Left forelimb (tissue), 1 donor: Measurements from ENCODE around the gene VTA1.
"Not testable (repeated sequence)": the region's sequence is repeated elsewhere in the genome, so short reads cannot be mapped to it uniquely, and the experiment has no call there.

Experiments
- DNase-seq: peaks from one replicate; pipeline ENCODE4 v3.0.0-alpha.2; 2018; ENCODE audit warnings: low spot score

VTA1 gene

DNA sequence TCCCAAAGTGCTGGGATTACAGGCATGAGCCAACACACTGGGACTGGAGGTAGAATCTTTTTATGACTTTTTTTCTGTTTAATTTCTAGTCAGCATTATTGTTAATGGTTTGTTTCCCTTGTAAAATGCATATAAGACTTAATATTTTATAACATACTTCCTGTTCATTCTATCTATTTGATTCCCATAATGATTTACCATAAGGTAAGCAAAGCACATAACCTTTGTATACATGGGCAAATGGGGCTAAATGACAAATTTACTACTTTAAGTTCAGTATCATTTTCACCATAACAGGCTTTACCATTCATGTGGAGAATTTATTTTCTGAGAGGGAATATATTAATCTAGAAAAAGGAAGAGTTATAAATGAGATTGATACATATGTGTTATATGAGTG is 24.3 kb downstream of the VTA1 start:
- no peak for DNase-seq

DNA sequence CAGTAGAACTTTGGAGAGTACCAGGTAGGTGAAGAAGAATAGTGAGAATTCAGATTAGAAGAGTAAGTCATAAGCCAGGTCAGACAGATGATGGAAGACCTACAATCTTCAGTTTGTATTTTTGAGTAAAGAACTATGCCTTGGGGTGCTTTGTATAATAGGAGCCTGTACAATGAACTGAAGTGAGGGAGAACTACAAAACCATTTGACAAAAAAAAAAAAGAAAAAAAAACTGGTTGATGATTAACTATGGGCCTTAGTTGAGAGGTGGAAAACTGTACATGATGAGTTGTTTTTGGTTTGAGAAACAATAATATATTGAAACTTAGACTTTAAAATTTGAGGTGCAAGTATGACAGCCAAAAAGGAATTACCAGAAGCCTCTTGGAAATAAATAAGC is 25.7 kb downstream of the VTA1 start:
- DNase-seq: no peak

- no peak for DNase-seq
These were observed 26.9 kb downstream of the VTA1 start for GRCh38 chr6:142173980-142174379.

- no peak for DNase-seq
These were observed 27.6 kb downstream of the VTA1 start for GRCh38 chr6:142174703-142175102.

DNA sequence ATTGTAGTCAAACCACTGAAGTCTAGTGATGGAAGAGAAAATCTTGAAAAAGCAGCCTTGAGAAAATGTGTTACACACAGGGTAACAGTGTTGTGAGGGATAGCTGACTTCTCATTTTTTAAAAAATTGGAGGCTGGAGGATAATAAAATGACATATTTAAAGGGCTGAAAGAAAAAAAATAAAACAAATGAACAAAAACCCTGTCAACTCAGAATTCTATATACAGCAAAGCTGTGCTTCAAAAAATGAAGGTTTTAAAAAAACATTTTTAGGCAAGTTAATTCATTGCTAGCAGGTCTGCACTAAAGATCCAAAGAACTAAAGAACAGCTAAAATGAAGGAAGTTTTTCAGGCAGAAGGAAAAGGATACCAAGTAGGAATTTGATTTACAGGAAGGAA is 31.1 kb downstream of the VTA1 start:
- no peak for DNase-seq

GRCh38 chr6:142182004-142182403 is 34.9 kb downstream of the VTA1 start:
- DNase-seq: no peak

GRCh38 chr6:142183351-142183750 is 36.3 kb downstream of the VTA1 start:
- DNase-seq: no peak

DNA sequence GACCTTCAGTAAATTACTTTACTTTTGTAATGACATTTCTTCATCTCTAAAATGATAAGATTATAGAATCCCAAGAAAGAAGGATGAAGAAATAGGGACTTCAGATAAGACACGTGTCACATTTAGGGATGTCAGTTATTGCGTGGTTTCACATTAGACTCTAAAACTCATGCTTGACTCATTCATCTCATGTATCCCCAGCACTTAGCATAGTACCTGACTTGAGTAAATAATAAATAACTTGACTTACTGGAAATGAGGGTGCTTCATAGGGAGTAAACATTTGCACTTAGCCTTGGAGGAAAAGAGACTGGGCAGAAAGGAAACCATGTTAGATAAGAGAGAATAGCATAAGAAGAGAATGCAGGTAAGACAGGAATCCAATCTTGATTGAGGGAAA is 37.2 kb downstream of the VTA1 start:
- DNase-seq: no peak

- no peak for DNase-seq
These were observed 38.6 kb downstream of the VTA1 start for GRCh38 chr6:142185641-142186040.

DNA sequence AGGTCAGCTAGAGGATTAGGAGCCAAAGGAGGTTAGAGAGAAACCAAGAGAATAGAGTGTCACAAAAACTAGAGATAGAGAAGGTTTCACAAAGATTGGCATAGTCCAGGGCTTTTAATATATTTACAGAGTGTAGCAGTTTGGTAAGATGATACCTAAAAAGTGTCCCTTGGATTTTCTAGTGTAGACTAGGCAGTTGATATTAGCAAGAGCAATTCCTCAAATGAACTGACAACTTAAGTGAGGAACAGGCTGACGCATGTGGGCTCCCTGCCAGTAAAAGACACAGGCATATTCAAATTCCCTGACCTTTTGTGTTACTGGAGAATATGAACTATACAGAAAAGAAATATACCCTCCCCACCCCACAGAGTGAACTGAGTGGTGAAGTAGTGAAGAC is 40.1 kb downstream of the VTA1 start:
- DNase-seq: no peak

- DNase-seq: not testable (repeated sequence)
These were observed 41.3 kb downstream of the VTA1 start for GRCh38 chr6:142188341-142188740.

DNA sequence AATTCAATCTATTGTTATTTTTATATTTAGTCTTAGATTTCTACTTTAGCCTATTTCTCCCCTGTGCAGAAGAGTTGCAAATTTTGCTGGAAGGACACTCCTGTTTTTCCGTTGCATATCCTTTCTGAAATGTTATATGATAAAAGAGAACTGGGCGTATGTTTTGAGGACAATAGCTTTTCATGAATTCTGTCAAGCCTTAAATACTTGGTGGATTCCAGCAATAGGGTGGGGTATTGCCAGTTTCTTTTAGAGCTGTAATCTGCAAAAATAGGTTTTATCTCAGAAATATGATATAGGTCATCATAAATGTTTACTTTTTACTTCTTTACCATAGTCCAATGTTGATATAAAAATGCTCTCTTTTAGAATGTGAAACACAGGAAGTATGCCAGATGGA is 42.0 kb downstream of the VTA1 start:
- DNase-seq: no peak

DNA sequence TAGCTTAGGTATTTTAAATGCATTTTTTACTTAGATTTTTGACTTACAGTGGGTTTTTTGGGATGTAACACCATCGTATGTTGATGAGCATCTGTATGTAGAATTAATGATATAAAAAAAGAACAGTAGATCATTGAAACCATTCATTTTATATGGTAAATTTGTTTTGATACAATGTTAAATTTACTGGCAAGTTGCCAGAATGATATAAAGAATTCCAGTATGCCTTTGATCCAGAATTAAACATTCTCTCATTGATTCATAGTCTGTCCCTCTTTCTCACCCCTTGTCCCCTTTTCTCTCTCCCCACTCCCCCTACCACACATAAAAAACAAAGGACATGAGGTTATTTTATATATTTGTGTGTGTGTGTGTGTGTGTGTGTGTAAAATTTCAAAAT is 45.3 kb downstream of the VTA1 start:
- no peak for DNase-seq

GRCh38 chr6:142193621-142194020 is 46.6 kb downstream of the VTA1 start:
- DNase-seq: no peak

- DNase-seq: no peak
These were observed 48.9 kb downstream of the VTA1 start for GRCh38 chr6:142195862-142196541.

DNA sequence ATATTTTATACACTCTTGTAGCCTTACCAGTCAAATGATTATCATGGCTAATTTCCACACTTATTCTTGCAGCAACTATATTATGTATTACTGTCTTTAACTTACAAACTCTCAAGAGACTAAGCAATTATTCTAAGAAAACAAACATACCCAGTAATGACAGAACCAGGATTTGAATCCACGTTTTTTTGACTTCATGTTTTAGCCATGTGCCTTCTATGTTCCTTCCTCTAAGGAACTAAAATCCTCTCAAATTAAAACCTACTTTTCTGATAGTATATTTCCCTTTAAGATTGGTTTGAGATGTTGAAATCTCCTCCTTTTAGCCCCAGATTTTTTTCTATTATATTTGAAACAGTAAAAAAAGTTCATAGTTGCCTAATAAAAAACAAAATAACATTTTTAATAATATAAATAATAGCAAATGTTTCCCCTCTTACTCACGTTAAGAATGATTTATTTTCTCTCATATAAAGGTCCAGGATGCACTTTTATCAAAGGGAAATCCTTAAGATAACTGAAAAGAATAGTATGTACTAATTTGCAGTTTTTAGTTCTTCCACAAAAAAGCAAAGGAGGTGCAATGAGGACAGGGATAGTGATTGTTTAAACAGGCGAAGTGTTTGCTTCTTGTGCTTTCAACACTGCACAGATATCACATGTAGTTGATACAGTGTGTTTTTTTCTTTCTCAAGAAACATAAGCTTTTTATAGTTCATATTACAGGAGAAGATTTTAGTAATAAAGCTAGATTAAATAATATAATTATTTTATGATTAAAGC is 54.0 kb downstream of the VTA1 start:
- DNase-seq: no peak

DNA sequence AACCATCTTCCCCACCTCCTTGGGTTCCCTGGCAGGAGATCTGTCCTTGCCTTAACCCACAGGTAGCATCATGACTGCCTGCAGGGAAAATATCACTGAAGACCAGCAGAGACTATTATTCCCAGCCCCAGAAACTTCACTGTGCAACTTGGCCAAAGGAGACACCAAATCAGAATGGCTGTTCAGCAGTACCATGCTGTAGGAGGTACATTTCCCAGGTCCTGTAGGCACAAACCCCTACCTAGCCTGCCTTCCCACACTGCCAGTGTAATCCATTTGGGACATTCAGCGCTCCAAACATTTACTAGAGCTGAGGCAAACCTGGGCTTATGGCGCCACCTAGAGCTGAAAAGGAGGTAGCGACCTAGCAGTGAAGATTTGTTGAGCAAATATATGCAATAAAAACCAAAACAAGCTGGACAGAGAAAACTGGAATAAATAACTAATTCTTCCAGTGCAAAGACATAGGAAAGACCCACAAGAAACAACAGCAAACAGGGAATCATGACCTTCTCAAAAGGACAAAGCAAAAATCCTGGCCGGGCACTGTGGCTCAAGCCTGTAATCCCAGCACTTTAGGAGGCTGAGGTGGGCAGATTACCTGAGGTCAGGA is 60.3 kb downstream of the VTA1 start:
- no peak for DNase-seq

DNA sequence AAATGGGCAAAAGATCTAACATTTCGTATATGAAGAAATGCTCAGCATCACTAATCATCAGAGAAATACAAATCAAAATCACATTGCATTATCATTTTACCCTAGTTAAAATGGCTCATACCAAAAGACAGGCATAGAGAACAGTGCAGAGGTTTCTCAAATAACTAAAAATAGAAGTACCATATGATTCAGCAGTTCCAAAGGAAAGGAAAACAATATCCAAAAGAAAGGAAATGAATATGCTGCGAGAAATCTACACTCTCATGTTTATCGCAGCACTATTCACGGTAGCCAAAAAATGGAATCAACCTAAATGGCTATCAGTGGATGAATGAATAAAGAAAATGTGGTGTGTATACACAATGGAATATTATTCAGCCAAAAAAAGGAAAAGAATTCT is 63.5 kb downstream of the VTA1 start:
- DNase-seq: no peak

DNA sequence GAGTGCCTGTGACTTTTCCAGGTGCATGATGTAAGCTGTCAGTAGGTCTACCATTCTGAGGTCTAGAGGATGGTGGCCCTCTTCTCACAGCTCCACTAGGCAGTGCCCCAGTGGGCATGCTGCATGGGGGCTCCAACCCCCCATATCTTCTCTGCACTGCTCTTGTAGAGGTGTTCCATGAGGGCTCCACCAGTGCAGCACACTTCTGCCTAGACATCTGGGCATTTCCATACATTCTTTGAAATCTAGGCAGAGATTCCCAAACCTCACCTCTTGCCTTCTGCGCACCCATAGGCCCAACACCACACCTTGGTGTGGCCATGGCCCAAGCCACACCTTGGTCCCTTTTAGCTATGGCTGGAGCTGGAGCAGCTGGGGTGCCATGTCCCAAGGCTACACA is 66.3 kb downstream of the VTA1 start:
- DNase-seq: no peak

GRCh38 chr6:142218446-142218845 is 71.4 kb downstream of the VTA1 start:
- DNase-seq: no peak

GRCh38 chr6:142222022-142222421 is 75.0 kb downstream of the VTA1 start:
- no peak for DNase-seq

- DNase-seq: no peak
These were observed 76.9 kb downstream of the VTA1 start for GRCh38 chr6:142223938-142224337.

DNA sequence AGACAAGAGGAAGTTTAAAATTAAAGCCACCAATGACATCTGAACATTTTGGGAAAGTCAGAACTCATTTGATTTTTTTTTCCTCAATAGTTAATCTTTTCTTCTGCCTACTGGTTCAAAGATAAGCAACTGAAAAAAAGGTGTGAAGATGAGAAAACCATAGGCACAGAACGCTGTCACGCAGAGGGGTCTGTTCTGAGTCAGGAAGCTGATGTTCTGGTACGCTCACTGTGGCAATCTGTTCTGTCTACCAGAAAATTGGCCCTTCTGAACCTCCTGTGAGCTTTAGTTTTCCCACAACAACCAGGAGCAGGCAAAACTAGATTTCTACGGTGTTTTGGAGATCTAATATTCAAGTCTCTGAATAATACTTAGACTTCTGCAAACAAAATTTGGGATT is 78.1 kb downstream of the VTA1 start:
- no peak for DNase-seq
